K562 (cell line): Measurements from ENCODE around the gene PDZRN3. TPM values are rescaled to one million over a fixed set of nuclear protein-coding genes. Genes with fewer than 3 reads are reported as not detected.

ENCODE experiments used
- ATAC-seq: fragments of 200-7000 bp; cut with Tn5 transposase; 3 replicates; pipeline ENCODE4 v1.9.1; 2020; ENCODE audit warnings: moderate library complexity
- BruUV-seq: library from RNA; stranded (reverse); fragments of 400-500 nt; replicated peaks from 2 replicates; lab custom pipeline; 2021; lab: Mats Ljungman, UMichigan
- CTCF ChIA-PET: fragments of 300-600 bp; formaldehyde crosslinking; extraction: SDS; loops from one replicate; lab custom pipeline; 2021; ENCODE audit warnings: low intra/inter-chr PET ratio; lab: Yijun Ruan, JAX
- POLR2A ChIA-PET: fragments of 300-600, 350-650 bp; sonication (Branson Sonifier 250); formaldehyde crosslinking; extraction: SDS; loops from one replicate; lab custom pipeline; 2021; ENCODE audit warnings: antibody characterized with exemption, inconsistent platforms; lab: Yijun Ruan, JAX
- DNase-seq, 4 experiments: peaks; one replicate each; pipeline versions ENCODE4 v3.0.0 to v3.0.0-alpha.2; 2011 to 2018; ENCODE audit warnings: low spot score in 3 of 4, mixed read lengths in 3 of 4; ENCODE audit errors: extremely low read depth in 1 of 4
- FAIRE-seq: peaks from 2 replicates; lab custom pipeline; 2011; peaks lifted over from hg19 to GRCh38; lab: Jason Lieb, UNC
- H2AFZ ChIP-seq: 2 replicates; pipeline ENCODE4 v1.6.0; 2011; ENCODE audit warnings: low read depth, low read length, control low read depth, inconsistent platforms
- H3K27ac ChIP-seq: fragments of 200-600 bp; 3 replicates; pipeline ENCODE4 v1.8.0; 2011; ENCODE audit warnings: low read depth, mild to moderate bottlenecking, control low read depth, inconsistent platforms, low read length, moderate library complexity, mixed read lengths; ENCODE audit errors: extremely low read depth
- H3K27me3 ChIP-seq, 2 experiments: fragments of 300-600 bp in 1 of 2; 2 replicates in 1 of 2; 3 replicates in 1 of 2; pipeline versions ENCODE4 v1.6.0 to v1.8.0; 2011; ENCODE audit warnings: inconsistent platforms in 2 of 2, low read length in 2 of 2, mild to moderate bottlenecking in 1 of 2, mixed read lengths in 1 of 2, moderate library complexity in 1 of 2; ENCODE audit not compliant: control insufficient read depth in 2 of 2, insufficient read depth in 2 of 2
- H3K36me3 ChIP-seq: fragments of 300-600 bp; 3 replicates; pipeline ENCODE4 v1.8.0; 2011; ENCODE audit warnings: mild to moderate bottlenecking, low read length, inconsistent platforms; ENCODE audit not compliant: control insufficient read depth, insufficient read depth
- H3K4me1 ChIP-seq, 2 experiments: fragments of 200-600 bp in 1 of 2; replicated peaks in 1 of 2; 2 replicates in 1 of 2; 3 replicates in 1 of 2; pipeline versions ENCODE4 v1.5.1 to v1.8.0; 2011; ENCODE audit warnings: inconsistent platforms in 2 of 2, low read length in 2 of 2, mild to moderate bottlenecking in 1 of 2, mixed read lengths in 1 of 2, moderate library complexity in 1 of 2; ENCODE audit not compliant: control insufficient read depth in 2 of 2, insufficient read depth in 2 of 2
- H3K4me2 ChIP-seq: 2 replicates; pipeline ENCODE4 v1.6.1; 2011; ENCODE audit warnings: low read length, control low read depth, inconsistent platforms, mixed read lengths; ENCODE audit not compliant: insufficient read depth
- H3K4me3 ChIP-seq: fragments of 200-600 bp; sonication (generic), shearing (Covaris generic); 2 replicates; pipeline ENCODE4 v1.5.1; 2016; ENCODE audit warnings: control low read depth, inconsistent platforms
- H3K79me2 ChIP-seq: fragments of 200-600 bp; 3 replicates; pipeline ENCODE4 v1.8.0; 2011; ENCODE audit warnings: low read length, inconsistent platforms; ENCODE audit not compliant: control insufficient read depth, insufficient read depth
- H3K9ac ChIP-seq, 2 experiments: 2 replicates each; pipeline versions ENCODE4 v1.6.0 to v1.6.1; 2011; ENCODE audit warnings: low read depth in 2 of 2, low read length in 2 of 2, control low read depth in 1 of 2, inconsistent platforms in 1 of 2, mild to moderate bottlenecking in 1 of 2, mixed read lengths in 1 of 2; ENCODE audit not compliant: insufficient read depth in 1 of 2
- H3K9me1 ChIP-seq: one replicate; pipeline ENCODE4 v1.6.0; 2011; ENCODE audit warnings: inconsistent platforms, mild to moderate bottlenecking, low read length, moderate library complexity; ENCODE audit not compliant: control insufficient read depth, insufficient read depth
- H3K9me3 ChIP-seq: replicated peaks from 2 replicates; pipeline ENCODE4 v1.5.1; 2011; ENCODE audit warnings: low read depth, low read length, inconsistent platforms; ENCODE audit not compliant: control insufficient read depth, insufficient read depth
- H4K20me1 ChIP-seq: replicated peaks from 2 replicates; pipeline ENCODE4 v1.6.1; 2011; ENCODE audit warnings: low read length, inconsistent platforms, mixed read lengths; ENCODE audit not compliant: control insufficient read depth, insufficient read depth
- ETS1 ChIP-seq: conservative IDR thresholded peaks from 2 replicates; pipeline ENCODE4 v1.6.1; 2011; ENCODE audit warnings: low read depth, mild to moderate bottlenecking, low read length; ENCODE audit not compliant: control insufficient read depth
- MEF2A ChIP-seq: IDR thresholded peaks from 2 replicates; pipeline ENCODE4 v1.6.1; 2011; ENCODE audit warnings: low read depth, mild to moderate bottlenecking, low read length, moderate library complexity; ENCODE audit not compliant: control insufficient read depth
- NBN ChIP-seq: fragments of 450-650 bp; IDR thresholded peaks from 2 replicates; pipeline ENCODE4 v1.6.1; 2016; ENCODE audit warnings: low read depth, mild to moderate bottlenecking
- NCOR1 ChIP-seq: fragments of 450-650 bp; IDR thresholded peaks from 2 replicates; pipeline ENCODE4 v1.6.1; 2016; ENCODE audit warnings: mild to moderate bottlenecking, moderate library complexity
- NFXL1 ChIP-seq: fragments of 450-650 bp; formaldehyde crosslinking; IDR thresholded peaks from 2 replicates; pipeline ENCODE4 v1.4.0; 2021; ENCODE audit warnings: mild to moderate bottlenecking
- POLR3G ChIP-seq: IDR thresholded peaks from 2 replicates; pipeline ENCODE4 v1.6.1; 2011; ENCODE audit not compliant: insufficient read length, insufficient replicate concordance; ENCODE audit errors: extremely low read depth
- RBM34 ChIP-seq: fragments of 200-400 bp; formaldehyde crosslinking; IDR thresholded peaks from 2 replicates; pipeline ENCODE4 v1.6.1; 2018; ENCODE audit warnings: low read length, borderline replicate concordance; ENCODE audit not compliant: insufficient read depth
- TEAD1 ChIP-seq, 2 experiments: fragments of 450-650 bp in 1 of 2; sonication (generic) in 1 of 2; formaldehyde crosslinking; IDR thresholded peaks; 2 replicates each; pipeline versions ENCODE4 v1.4.0 to v1.8.0; 2020 to 2022; ENCODE audit warnings: mild to moderate bottlenecking in 2 of 2, missing genetic modification reagents in 1 of 2
- ZZZ3 ChIP-seq: fragments of 450-650 bp; IDR thresholded peaks from 2 replicates; pipeline ENCODE4 v1.6.1; 2016; ENCODE audit warnings: antibody characterized with exemption, mild to moderate bottlenecking, moderate library complexity
- WGBS: fragments of 100-300 bp; shearing (Covaris generic); methylation state at CpG from one replicate; pipeline ENCODE4 v1.1.6; 2016; ENCODE audit warnings: low coverage, mixed read lengths; ENCODE audit not compliant: insufficient coverage; ENCODE audit errors: missing lambda C conversion rate; 5-methylcytosine and 5-hydroxymethylcytosine counted together
- in situ Hi-C: fragments of 300-500 bp; cut with MboI; formaldehyde crosslinking; loops from 4 replicates; pipeline ENCODE4 v1.15.0; 2018; ENCODE audit warnings: inconsistent platforms, mixed read lengths
- intact Hi-C: fragments of 100-400 bp; cut with micrococcal nuclease; formaldehyde crosslinking; loops from 2 replicates; pipeline ENCODE4 v1.14.2; 2022
- polyA plus RNA-seq, 8 experiments: library from polyadenylated mRNA; depleted of rRNA in 4 of 8; stranded (reverse) in 5 of 8; unstranded in 3 of 8; fragments of >200 nt; fragmentation: Nextera tagmentation in 2 of 8; fragmentation: Illumina TruSeq in 1 of 8; extraction: Ambion mirVana in 2 of 8; extraction: Trizol in 1 of 8; gene quantifications; 2 replicates each; pipeline versions ENCODE4 v1.2.1 to v1.2.3, GENCODE V29; 2011 to 2014; ENCODE audit warnings: inconsistent platforms in 1 of 8, missing spikeins in 1 of 8
- total RNA-seq, 7 experiments: library from RNA; depleted of rRNA in 6 of 7; stranded (reverse); fragments of >200 nt in 6 of 7; fragmentation: Illumina TruSeq in 2 of 7; extraction: Trizol in 2 of 7; gene quantifications; 2 replicates each; pipeline versions ENCODE4 v1.2.1 to v1.2.3, GENCODE V29; 2011 to 2021; ENCODE audit warnings: low replicate concordance in 1 of 7
- TF ChIP-seq, protein P1 (sequence below), 2 experiments: fragments of 450-650 bp in 1 of 2; IDR thresholded peaks; 2 replicates each; pipeline ENCODE4 v1.6.1; 2011 to 2017; ENCODE audit warnings: low read depth in 2 of 2, antibody characterized with exemption in 1 of 2, borderline replicate concordance in 1 of 2, low read length in 1 of 2, mild to moderate bottlenecking in 1 of 2, mixed read lengths in 1 of 2; ENCODE audit not compliant: control insufficient read depth in 1 of 2

PDZRN3 gene
- total and polyA plus RNA-seq, 9 of the 15 experiments (the other 6 are each of a cell fraction or from before 2014, with no cell fraction given): 0.16 TPM; not detected in 8

DNA sequence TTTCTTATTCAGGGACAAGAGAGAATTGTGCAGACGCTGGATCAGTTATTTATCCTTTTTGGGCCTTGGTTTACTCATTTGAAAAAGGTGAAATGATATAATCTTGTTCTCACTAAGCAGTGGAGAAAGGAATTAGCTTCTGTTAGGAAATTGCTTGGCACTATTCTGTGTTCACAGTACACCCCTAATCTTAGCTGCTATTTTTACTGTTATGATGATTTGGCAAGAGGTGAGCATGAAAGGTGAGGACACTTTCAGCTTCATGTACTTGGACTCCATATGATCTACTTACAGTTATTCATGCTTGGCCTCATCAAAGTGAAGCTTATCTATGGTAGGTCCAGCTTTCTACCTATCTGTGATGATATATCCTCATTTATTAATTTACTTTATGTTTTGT, 282.7 kb downstream of the PDZRN3 start:
- Histone ChIP-seq H3K27me3 (no peaks in the 10 kb centered on the region), H2AFZ (no peak overlapping the region), H3K9ac (no peak overlapping the region), H3K4me1 (no peaks in the 10 kb centered on the region), H3K27ac (no peak overlapping the region), H3K4me2 (no peak overlapping the region), H4K20me1 (no peaks in the 10 kb centered on the region), H3K9me3 (no peaks in the 10 kb centered on the region), H3K36me3 (no peaks in the 10 kb centered on the region), H3K4me3 (no peak overlapping the region), H3K79me2 (no peaks in the 10 kb centered on the region), H3K9me1 (no peaks in the 10 kb centered on the region)
- 0% methylated on average over 1 of the region's 1 CpG for WGBS
- BruUV-seq: no TSS peak
- DNase-seq: no peak
- in situ Hi-C loops (no loop called here), intact Hi-C loops (no loop called here)
- CTCF ChIA-PET: no interaction called here
- no peak for ATAC-seq
- no peak for FAIRE-seq
- POLR2A ChIA-PET: no interaction called here
- no peak for TF ChIP-seq NCOR1
- no peak for TF ChIP-seq ZZZ3
- TF ChIP-seq, protein P1, sequence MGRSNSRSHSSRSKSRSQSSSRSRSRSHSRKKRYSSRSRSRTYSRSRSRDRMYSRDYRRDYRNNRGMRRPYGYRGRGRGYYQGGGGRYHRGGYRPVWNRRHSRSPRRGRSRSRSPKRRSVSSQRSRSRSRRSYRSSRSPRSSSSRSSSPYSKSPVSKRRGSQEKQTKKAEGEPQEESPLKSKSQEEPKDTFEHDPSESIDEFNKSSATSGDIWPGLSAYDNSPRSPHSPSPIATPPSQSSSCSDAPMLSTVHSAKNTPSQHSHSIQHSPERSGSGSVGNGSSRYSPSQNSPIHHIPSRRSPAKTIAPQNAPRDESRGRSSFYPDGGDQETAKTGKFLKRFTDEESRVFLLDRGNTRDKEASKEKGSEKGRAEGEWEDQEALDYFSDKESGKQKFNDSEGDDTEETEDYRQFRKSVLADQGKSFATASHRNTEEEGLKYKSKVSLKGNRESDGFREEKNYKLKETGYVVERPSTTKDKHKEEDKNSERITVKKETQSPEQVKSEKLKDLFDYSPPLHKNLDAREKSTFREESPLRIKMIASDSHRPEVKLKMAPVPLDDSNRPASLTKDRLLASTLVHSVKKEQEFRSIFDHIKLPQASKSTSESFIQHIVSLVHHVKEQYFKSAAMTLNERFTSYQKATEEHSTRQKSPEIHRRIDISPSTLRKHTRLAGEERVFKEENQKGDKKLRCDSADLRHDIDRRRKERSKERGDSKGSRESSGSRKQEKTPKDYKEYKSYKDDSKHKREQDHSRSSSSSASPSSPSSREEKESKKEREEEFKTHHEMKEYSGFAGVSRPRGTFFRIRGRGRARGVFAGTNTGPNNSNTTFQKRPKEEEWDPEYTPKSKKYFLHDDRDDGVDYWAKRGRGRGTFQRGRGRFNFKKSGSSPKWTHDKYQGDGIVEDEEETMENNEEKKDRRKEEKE (IDR thresholded peaks at IDR 0.05; ENCODE audit: borderline replicate concordance in 1 of 2, control insufficient read depth in 1 of 2, low read depth in 2 of 2, low read length in 1 of 2): no peak
- TF ChIP-seq MEF2A: no peak
- TF ChIP-seq TEAD1 (CRISPR knock-in tag; IDR thresholded peaks at IDR 0.05): no peak
- no peak for TF ChIP-seq POLR3G
- no peak for TF ChIP-seq ETS1
- no peak for TF ChIP-seq RBM34
- no peak for TF ChIP-seq NBN
- no peak for TF ChIP-seq NFXL1
